Type B pancreatic cell (in vitro differentiated cells): Measurements from ENCODE around the gene TBX6. TPM values are rescaled to one million over a fixed set of nuclear protein-coding genes. Genes with fewer than 3 reads are reported as not detected.
A peak's percentile ranks its signal among the peaks of the same experiment; 100 is the strongest.
"Not testable (repeated sequence)": the region's sequence is repeated elsewhere in the genome, so short reads cannot be mapped to it uniquely, and the experiment has no call there.

ENCODE experiments used
- DNase-seq: peaks from one replicate; pipeline ENCODE4 v3.0.0; 2021; ENCODE audit warnings: mixed read lengths; ENCODE audit not compliant: unreplicated experiment; ENCODE audit errors: extremely low spot score
- H3K27ac Mint-ChIP-seq: 2 replicates; pipeline ENCODE4 v1.8.0; 2021; ENCODE audit warnings: mild to moderate bottlenecking, mixed read lengths
- H3K27me3 Mint-ChIP-seq: 2 replicates; pipeline ENCODE4 v1.8.0; 2021; ENCODE audit warnings: mixed read lengths
- H3K36me3 Mint-ChIP-seq: 2 replicates; pipeline ENCODE4 v1.8.0; 2021; ENCODE audit warnings: mixed read lengths
- H3K4me1 Mint-ChIP-seq: one replicate; pipeline ENCODE4 v1.8.0; 2021; ENCODE audit warnings: mixed read lengths; ENCODE audit not compliant: unreplicated experiment
- H3K4me3 Mint-ChIP-seq: 2 replicates; pipeline ENCODE4 v1.8.0; 2021; ENCODE audit warnings: mild to moderate bottlenecking, mixed read lengths
- H3K9me3 Mint-ChIP-seq: 2 replicates; pipeline ENCODE4 v1.8.0; 2021; ENCODE audit warnings: mixed read lengths
- total RNA-seq: library from RNA; stranded (reverse); gene quantifications from 2 replicates; pipeline ENCODE4 v1.2.1, GENCODE V29; 2021; ENCODE audit warnings: low replicate concordance
- TF ChIP-seq, protein P1 (sequence below): fragments of 200-600 bp; sonication (generic); conservative IDR thresholded peaks from 2 replicates; pipeline ENCODE4 v1.5.0; 2021; ENCODE audit warnings: antibody characterized with exemption, mild to moderate bottlenecking

Gene TBX6
- total RNA-seq, 1 donor from 2014 or later: 1.6 TPM

GRCh38 chr16:30131869-30132475 lies 40.2 kb upstream of the TBX6 start:
- Mint-ChIP-seq H3K36me3 (no peaks in the 10 kb centered on the region), H3K4me3 (no peak overlapping the region), H3K9me3 (no peaks in the 10 kb centered on the region), H3K4me1 (no peaks in the 10 kb centered on the region), H3K27me3 (no peaks in the 10 kb centered on the region), H3K27ac (no peak overlapping the region)
- TF ChIP-seq, protein P1, sequence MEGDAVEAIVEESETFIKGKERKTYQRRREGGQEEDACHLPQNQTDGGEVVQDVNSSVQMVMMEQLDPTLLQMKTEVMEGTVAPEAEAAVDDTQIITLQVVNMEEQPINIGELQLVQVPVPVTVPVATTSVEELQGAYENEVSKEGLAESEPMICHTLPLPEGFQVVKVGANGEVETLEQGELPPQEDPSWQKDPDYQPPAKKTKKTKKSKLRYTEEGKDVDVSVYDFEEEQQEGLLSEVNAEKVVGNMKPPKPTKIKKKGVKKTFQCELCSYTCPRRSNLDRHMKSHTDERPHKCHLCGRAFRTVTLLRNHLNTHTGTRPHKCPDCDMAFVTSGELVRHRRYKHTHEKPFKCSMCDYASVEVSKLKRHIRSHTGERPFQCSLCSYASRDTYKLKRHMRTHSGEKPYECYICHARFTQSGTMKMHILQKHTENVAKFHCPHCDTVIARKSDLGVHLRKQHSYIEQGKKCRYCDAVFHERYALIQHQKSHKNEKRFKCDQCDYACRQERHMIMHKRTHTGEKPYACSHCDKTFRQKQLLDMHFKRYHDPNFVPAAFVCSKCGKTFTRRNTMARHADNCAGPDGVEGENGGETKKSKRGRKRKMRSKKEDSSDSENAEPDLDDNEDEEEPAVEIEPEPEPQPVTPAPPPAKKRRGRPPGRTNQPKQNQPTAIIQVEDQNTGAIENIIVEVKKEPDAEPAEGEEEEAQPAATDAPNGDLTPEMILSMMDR: no peak
- no peak for DNase-seq

GRCh38 chr16:30127993-30128392 lies 36.3 kb upstream of the TBX6 start:
- H3K27ac Mint-ChIP-seq: no peak overlapping the region

GRCh38 chr16:30125690-30126089 lies 34.0 kb upstream of the TBX6 start:
- H3K36me3 Mint-ChIP-seq, H3K27ac Mint-ChIP-seq, DNase-seq, H3K9me3 Mint-ChIP-seq, H3K27me3 Mint-ChIP-seq, H3K4me3 Mint-ChIP-seq: not testable (repeated sequence)
- peaks cover 17% of the 10 kb centered on the region for H3K4me1 Mint-ChIP-seq

More at GRCh38 chr16:30127993-30128392, 36.3 kb upstream of the TBX6 start:
- Mint-ChIP-seq H3K27me3 (no peaks in the 10 kb centered on the region), H3K36me3 (no peaks in the 10 kb centered on the region), H3K4me1 (peaks cover 8% of the 10 kb centered on the region), H3K4me3 (no peak overlapping the region), H3K9me3 (no peaks in the 10 kb centered on the region)
- DNase-seq: no peak
- TF ChIP-seq, protein P1: no peak

DNA sequence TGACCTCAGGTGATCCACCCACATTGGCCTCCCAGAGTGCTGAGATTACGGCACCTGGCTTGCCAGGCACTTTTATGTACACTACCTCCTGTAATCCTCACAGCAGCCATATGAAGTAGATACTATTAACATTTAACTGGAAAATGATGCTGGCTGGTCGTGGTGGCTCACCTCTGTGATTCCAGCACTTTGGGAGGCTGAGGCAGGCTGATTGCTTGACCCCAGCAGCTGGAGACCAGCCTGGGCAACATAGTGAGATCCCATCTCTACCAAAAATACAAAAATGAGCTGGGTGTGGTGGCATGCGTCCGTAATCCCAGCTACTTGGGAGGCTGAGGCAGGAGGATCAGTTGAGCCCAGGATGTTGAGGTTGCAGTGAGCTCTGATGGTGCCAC lies 33.3 kb upstream of the TBX6 start:
- H3K27me3 Mint-ChIP-seq: no peaks in the 10 kb centered on the region
- peaks cover 17% of the 10 kb centered on the region for H3K4me1 Mint-ChIP-seq
- no peak for DNase-seq
- no peak overlapping the region for H3K4me3 Mint-ChIP-seq
- no peaks in the 10 kb centered on the region for H3K36me3 Mint-ChIP-seq
- TF ChIP-seq, protein P1: no peak
- H3K27ac Mint-ChIP-seq: no peak overlapping the region
- H3K9me3 Mint-ChIP-seq: no peaks in the 10 kb centered on the region

DNA sequence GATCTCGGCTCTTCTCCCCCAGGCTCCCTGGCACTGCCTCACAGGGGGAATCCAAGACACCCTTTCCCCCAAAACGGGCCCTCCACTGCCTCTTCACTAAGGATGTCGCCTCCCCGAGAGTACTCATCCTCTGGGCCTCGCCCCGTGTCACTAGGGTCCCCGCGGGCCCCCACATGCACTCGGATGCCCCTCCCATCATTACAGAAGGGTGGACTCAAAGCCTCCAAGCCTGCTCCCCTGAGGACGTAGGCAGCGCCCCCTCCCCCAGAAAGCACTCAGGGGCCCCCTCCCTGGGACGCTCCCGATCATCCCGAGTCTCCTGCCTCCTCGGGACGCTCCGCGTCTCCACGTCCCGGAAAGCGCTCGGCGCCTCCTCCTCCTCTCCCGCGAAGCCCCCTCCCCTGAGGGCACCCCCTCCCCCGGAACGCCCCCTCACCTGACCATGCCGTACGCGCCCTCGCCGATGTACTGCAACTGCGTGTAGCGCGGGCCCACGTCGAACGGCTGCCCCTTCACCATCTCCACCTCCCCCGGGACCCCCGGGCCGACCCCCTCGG lies 31.0 kb upstream of the TBX6 start:
- no peaks in the 10 kb centered on the region for H3K27me3 Mint-ChIP-seq
- H3K4me1 Mint-ChIP-seq: peaks cover 22% of the 10 kb centered on the region
- TF ChIP-seq, protein P1: no peak
- no peaks in the 10 kb centered on the region for H3K9me3 Mint-ChIP-seq
- H3K36me3 Mint-ChIP-seq: peaks cover 3% of the 10 kb centered on the region
- peak overlapping the region; percentile 89 for H3K4me3 Mint-ChIP-seq
- peak overlapping the region; percentile 46 for H3K27ac Mint-ChIP-seq
- DNase-seq: no peak

DNA sequence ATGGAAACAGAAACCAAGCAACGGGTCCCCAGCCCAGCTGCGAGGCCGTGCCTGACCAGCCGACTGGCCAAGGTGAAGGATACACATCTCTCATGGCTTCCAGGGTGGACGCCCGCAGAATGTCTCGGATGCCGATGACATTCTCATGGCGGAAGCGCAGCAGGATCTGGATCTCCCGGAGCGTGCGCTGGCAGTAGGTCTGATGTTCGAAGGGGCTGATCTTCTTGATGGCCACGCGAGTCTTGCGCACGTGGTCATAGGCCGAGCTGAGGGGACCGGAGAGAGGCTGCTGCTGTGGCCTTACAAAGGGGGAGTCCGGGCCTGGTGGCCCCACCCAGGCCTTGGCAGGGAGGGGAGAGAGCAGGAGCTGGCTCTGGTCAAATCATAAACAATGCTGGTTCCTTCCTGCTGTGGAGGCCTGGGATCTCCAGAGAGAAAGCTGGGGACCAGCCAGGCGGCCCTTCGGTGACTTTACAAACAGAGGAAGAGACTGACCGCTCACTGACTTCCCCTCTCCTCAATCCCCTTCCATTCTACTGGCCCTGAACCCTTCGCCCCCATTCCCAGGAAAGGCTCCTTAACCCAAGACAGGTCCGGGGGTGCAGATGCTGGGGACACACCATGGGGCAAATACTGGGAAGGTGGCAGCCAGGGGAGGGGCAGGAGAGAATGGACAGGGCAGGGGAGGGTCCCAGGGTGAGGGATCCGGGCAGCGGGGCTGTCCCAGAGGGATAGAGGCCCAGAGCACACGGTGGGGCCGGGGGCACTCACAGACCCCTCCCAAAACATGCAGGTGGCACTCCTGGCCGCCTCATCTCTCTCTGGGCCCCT lies 30.2 kb upstream of the TBX6 start:
- Mint-ChIP-seq H3K27me3 (no peaks in the 10 kb centered on the region), H3K4me3 (peak overlapping the region; percentile 89), H3K36me3 (peaks cover 3% of the 10 kb centered on the region), H3K27ac (peak overlapping the region; percentile 85), H3K4me1 (peaks cover 22% of the 10 kb centered on the region), H3K9me3 (no peaks in the 10 kb centered on the region)
- TF ChIP-seq, protein P1: no peak
- DNase-seq: no peak
